ENCODE results near the gene ZC3H8.
"Not testable (repeated sequence)": the region's sequence is repeated elsewhere in the genome, so short reads cannot be mapped to it uniquely, and the experiment has no call there.

Gene ZC3H8

DNA sequence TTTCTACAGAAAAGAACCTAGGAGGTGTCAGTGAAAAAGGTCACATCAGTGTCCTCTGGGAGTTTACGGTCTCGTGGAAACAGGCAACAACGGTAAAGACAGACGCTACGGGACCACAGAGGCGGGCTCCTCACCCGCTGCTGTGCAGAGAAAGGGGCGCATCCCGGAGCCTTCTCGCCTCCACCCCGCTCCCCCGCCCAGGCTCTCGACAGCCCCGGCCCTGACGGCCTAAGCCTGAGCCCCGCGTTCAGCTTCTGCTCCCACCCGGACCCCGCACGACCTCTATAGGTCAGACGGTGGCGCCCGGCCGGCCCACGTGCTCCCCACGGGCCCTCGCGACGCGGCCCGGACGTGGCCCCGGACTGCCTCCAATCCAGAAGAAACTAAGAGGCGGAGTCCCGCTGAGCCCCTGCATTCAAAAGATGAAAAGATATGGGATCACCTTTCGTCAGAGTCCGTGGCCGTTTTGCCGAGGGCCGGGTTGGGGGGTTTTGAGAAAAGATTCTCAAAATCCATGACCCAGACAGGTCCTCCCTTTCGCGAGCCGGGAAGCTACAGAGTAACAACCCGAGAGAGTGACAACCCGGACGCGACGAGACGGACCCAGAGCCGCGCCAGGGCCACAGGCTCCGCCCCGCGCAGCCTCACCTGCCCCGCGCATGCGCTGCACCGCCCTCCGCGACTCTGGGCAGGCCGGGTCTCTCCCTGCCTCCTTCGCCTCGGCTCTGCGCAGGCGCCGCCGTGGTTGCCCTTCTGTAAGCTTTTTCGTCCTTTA lies at the start of gene ZC3H8:
Gene ZC3H8, minus strand, starts transcription at position 577 of the 775 bp plus-strand sequence. Its CDS starts 61 bp downstream, at position 516.
- Histone ChIP-seq H2AFZ (ENCODE audit: low read depth, low read length) (peak within 1 kb of the TSS; percentile 94), H3K36me3 (ENCODE audit: insufficient read depth, low read length) (no peaks in the 10 kb centered on the region), H3K27me3 (ENCODE audit: insufficient read depth, low read length) (no peaks in the 10 kb centered on the region), H3K4me1 (ENCODE audit: insufficient read depth, low read length) (peaks cover 3% of the 10 kb centered on the region), H3K4me3 (ENCODE audit: low read length) (peak within 1 kb of the TSS; percentile 65), H3K9me3 (ENCODE audit: low read length) (no peaks in the 10 kb centered on the region)

DNA sequence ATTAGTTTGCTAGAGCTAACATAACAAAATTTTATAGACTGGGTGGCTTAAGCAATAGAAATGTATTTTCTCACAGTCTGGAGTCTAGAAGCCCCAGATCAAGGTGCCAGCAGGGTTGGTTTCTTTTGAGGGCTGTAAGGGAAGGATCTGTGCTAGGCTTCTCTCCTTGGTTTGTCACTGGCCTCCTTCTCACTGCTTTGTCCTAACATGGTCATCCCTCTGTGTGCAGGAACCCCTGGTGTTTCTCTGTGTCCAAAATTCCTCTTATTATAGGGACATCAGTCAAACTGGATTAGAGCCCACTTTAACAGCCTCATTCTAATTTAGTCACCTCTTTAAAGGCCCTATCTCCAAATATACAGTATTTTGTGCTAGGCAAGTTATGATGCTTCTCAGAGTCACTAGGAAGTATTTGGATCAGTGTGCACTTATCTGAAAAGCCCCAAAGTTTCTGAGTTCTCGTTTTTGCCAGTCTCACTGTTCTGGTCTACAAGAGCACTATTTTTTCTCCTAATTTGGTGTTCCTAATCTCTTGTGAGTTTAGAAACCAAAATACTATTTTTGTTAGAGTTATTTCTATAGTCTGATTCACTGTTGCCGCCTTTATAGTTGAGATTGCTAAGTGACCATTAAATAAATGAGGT lies 49.6 kb upstream of the ZC3H8 start:
- Histone ChIP-seq H3K4me1 (ENCODE audit: insufficient read depth, low read length) (no peaks in the 10 kb centered on the region), H3K9me3 (ENCODE audit: low read length) (peaks cover 2% of the 10 kb centered on the region), H3K4me3 (ENCODE audit: low read length) (no peak overlapping the region), H3K27me3 (ENCODE audit: insufficient read depth, low read length) (no peaks in the 10 kb centered on the region), H2AFZ (ENCODE audit: low read depth, low read length) (no peak overlapping the region), H3K36me3 (ENCODE audit: insufficient read depth, low read length) (peaks cover 2% of the 10 kb centered on the region)

DNA sequence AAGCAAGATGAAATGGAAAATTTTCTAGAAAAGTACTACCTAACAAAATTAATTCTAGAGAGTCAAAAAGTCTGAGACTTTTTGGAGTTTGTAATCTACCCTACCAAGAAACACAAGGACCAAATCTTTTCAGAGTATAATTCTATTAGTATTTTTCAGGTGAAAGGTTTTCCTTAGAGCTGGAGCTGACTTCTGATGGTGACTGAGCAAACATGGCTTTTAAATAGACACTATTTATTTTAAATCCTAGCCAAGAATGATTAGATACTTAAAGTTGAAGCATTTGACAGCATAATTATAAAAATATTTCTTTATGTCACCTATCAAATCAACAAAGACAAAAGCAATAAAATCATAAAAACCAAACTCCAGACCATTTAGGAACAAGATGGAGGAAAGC lies 47.1 kb upstream of the ZC3H8 start:
- H3K36me3 ChIP-seq (ENCODE audit: insufficient read depth, low read length): peaks cover 2% of the 10 kb centered on the region
- H3K9me3 ChIP-seq (ENCODE audit: low read length): peaks cover 2% of the 10 kb centered on the region
- no peaks in the 10 kb centered on the region for H3K27me3 ChIP-seq (ENCODE audit: insufficient read depth, low read length)
- H3K4me1 ChIP-seq (ENCODE audit: insufficient read depth, low read length): no peaks in the 10 kb centered on the region
- H3K4me3 ChIP-seq (ENCODE audit: low read length): no peak overlapping the region
- no peak overlapping the region for H2AFZ ChIP-seq (ENCODE audit: low read depth, low read length)

DNA sequence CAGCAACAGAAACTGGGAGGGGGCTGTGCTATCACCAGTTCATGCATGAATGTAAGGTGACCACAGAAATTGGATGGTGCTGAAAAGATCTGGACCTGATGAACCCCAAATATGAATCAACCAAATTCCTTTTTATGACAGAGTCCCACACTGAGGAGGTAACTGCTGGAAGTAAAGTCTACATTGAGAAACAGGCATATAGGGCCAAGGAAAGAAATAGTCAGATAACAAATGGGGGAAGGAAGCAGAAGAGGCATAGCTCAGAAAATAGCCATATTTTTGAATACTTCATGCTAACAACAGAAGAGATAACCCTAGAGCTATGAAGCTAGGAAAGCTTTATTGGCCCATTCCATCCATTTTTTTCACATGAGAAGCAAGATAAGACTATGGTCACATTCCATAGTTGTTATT lies 46.3 kb upstream of the ZC3H8 start:
- peaks cover 2% of the 10 kb centered on the region for H3K9me3 ChIP-seq (ENCODE audit: low read length)
- no peaks in the 10 kb centered on the region for H3K4me1 ChIP-seq (ENCODE audit: insufficient read depth, low read length)
- no peak overlapping the region for H3K4me3 ChIP-seq (ENCODE audit: low read length)
- peaks cover 2% of the 10 kb centered on the region for H3K36me3 ChIP-seq (ENCODE audit: insufficient read depth, low read length)
- no peak overlapping the region for H2AFZ ChIP-seq (ENCODE audit: low read depth, low read length)
- no peaks in the 10 kb centered on the region for H3K27me3 ChIP-seq (ENCODE audit: insufficient read depth, low read length)

DNA sequence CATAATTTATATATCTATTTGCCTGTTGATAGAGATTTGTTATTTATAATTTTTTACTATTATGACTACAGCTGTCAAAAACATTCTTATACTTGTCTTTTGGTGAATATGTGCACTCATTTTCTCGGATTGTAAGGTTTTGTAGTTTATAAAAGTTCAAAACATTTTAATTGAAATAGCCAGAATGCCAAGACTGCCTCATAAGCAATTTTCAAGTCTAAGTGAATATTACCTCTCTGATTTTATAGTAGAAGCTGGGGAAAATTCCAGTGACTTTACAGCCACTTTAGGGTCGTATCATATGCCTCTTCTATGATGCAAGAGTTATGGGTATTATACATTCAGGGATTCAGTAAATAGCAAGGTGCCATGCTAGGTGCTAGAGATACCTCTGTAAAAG lies 41.6 kb upstream of the ZC3H8 start:
- Histone ChIP-seq H3K27me3 (ENCODE audit: insufficient read depth, low read length) (no peaks in the 10 kb centered on the region), H3K9me3 (ENCODE audit: low read length) (no peaks in the 10 kb centered on the region), H3K4me3 (ENCODE audit: low read length) (no peak overlapping the region), H3K4me1 (ENCODE audit: insufficient read depth, low read length) (no peaks in the 10 kb centered on the region), H2AFZ (ENCODE audit: low read depth, low read length) (no peak overlapping the region), H3K36me3 (ENCODE audit: insufficient read depth, low read length) (no peaks in the 10 kb centered on the region)

DNA sequence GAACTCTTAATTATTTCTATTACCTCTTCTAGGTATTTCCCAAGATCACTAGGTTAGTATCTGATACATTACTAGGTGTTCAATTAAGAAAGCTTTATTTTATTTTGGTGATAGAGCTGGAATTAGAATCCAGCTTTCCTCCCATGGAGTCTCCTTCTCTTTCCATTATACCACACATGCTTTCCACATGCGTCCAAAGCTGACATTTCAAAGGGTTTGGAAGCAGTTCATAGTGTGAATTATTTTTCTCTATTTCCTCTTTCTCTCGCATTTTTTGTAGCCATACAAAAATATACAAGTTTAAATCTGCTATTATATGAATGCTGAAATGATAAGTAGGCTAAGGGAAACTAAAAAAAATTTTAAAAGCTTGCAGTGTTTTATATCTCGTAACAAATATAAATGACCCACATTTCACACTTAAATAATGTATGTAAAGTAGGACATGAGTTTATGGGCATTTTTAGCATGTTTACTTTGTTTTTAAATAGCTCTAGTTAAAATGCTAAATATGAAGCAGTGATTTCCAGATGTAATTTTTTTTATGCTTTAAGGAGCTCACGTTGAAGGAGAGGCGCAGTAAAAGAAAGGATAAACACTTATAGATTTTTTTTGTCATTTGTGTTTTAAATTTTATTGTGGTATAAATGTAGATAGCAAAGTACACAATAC lies 40.7 kb upstream of the ZC3H8 start:
- Histone ChIP-seq H3K4me3 (ENCODE audit: low read length) (no peak overlapping the region), H3K9me3 (ENCODE audit: low read length) (no peaks in the 10 kb centered on the region), H3K36me3 (ENCODE audit: insufficient read depth, low read length) (no peaks in the 10 kb centered on the region), H3K4me1 (ENCODE audit: insufficient read depth, low read length) (no peaks in the 10 kb centered on the region), H2AFZ (ENCODE audit: low read depth, low read length) (no peak overlapping the region), H3K27me3 (ENCODE audit: insufficient read depth, low read length) (no peaks in the 10 kb centered on the region)

DNA sequence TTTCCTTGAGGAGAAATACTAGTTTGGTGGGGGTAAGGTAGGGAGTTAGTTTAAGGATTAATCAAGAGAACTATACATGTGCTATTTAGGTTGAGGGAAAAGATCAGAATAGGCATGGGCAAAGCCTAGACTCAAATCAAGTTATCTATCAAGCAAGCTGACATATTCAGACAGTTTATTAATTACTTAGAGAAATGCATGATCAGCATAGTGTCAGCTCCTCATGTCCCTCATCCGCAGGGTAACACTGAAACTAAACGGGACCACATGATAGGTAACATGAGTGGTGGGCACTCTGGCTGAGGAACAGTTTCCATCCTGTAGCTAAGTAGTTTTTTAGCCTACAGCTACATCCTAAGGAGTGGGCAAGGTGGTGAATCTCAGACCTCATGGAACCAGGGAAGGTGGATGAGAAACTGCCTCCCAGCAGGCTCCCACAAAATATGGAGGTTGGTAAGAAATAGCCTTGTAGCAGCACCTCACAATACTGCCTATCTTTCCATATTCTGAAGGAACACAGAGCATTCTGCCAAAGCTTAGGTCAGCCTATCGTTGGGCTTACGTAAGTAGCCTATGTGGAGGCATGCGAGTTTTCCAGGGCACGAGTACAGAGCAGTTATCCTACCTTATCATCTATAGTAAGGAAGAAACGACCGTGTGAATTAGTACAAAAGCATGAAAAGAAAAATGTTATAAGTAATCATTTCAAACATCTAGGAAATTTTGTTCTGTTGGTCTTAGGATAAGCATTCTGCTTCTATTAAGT lies 39.0 kb upstream of the ZC3H8 start:
- H2AFZ ChIP-seq (ENCODE audit: low read depth, low read length): no peak overlapping the region
- no peaks in the 10 kb centered on the region for H3K9me3 ChIP-seq (ENCODE audit: low read length)
- no peaks in the 10 kb centered on the region for H3K36me3 ChIP-seq (ENCODE audit: insufficient read depth, low read length)
- H3K4me1 ChIP-seq (ENCODE audit: insufficient read depth, low read length): no peaks in the 10 kb centered on the region
- H3K27me3 ChIP-seq (ENCODE audit: insufficient read depth, low read length): no peaks in the 10 kb centered on the region
- no peak overlapping the region for H3K4me3 ChIP-seq (ENCODE audit: low read length)

DNA sequence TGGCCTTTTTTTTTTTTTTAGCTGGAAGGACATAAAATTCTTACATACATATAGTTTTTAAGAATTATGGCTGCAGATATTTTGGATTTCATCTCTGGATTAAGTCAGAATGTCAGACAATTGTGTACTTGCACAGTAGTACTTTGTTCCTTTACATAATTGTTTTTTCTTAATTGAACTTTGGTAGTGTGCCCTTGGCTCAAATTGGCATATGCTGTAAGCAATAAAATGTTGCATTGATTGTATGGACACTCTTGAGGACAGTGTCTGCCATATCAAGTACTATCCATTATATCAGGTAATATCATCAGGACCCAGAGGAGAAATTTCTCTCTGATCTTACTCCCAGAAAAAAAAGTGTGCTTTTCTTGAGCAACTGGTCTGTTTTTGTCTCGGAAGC lies 35.8 kb upstream of the ZC3H8 start:
- H3K4me3 ChIP-seq (ENCODE audit: low read length): no peak overlapping the region
- no peak overlapping the region for H2AFZ ChIP-seq (ENCODE audit: low read depth, low read length)
- H3K4me1 ChIP-seq (ENCODE audit: insufficient read depth, low read length): no peaks in the 10 kb centered on the region
- no peaks in the 10 kb centered on the region for H3K9me3 ChIP-seq (ENCODE audit: low read length)
- H3K36me3 ChIP-seq (ENCODE audit: insufficient read depth, low read length): no peaks in the 10 kb centered on the region
- H3K27me3 ChIP-seq (ENCODE audit: insufficient read depth, low read length): no peaks in the 10 kb centered on the region

DNA sequence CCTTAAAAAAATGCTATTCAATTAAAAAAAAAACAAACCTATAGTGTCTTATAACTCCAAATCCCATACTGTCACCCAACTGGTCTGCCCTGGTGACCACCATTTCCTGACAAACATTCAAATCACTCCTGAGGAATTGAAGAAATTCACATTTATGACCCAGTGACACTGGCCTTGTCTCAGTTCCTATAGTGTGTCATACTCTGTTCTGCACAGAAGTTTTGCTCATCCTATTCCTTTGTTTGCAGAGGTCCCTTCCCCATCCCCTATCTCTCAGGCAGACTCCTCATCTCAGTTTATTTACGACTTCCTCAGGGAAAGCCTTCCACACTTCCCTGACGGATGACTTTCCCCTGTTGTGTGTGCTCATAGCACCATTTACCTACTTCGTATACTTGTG lies 35.2 kb upstream of the ZC3H8 start:
- H3K4me1 ChIP-seq (ENCODE audit: insufficient read depth, low read length): no peaks in the 10 kb centered on the region
- no peaks in the 10 kb centered on the region for H3K27me3 ChIP-seq (ENCODE audit: insufficient read depth, low read length)
- H3K9me3 ChIP-seq (ENCODE audit: low read length): no peaks in the 10 kb centered on the region
- H2AFZ ChIP-seq (ENCODE audit: low read depth, low read length): no peak overlapping the region
- H3K36me3 ChIP-seq (ENCODE audit: insufficient read depth, low read length): no peaks in the 10 kb centered on the region
- no peak overlapping the region for H3K4me3 ChIP-seq (ENCODE audit: low read length)

DNA sequence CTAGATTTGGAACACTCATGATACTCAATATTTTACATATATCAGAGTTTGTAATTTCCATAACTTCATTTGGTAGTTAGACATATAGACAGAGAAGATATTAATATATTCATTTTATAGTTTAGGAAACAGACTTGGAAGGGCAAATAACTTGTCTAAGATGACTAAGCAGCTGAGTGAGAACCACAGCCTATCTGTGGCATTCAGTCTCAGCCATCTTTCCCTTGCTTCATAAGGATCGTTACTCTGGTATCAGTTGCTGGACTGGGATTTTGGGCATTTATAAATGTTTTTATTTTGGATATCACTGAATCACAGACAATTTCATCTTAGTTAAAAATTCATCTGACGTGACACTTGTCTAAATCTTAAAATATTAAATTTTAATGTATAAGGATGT lies 28.7 kb upstream of the ZC3H8 start:
- not testable (repeated sequence) for H3K36me3 ChIP-seq (ENCODE audit: insufficient read depth, low read length); H3K9me3 ChIP-seq (ENCODE audit: low read length); H3K4me1 ChIP-seq (ENCODE audit: insufficient read depth, low read length); H3K27me3 ChIP-seq (ENCODE audit: insufficient read depth, low read length); H3K4me3 ChIP-seq (ENCODE audit: low read length); H2AFZ ChIP-seq (ENCODE audit: low read depth, low read length)

DNA sequence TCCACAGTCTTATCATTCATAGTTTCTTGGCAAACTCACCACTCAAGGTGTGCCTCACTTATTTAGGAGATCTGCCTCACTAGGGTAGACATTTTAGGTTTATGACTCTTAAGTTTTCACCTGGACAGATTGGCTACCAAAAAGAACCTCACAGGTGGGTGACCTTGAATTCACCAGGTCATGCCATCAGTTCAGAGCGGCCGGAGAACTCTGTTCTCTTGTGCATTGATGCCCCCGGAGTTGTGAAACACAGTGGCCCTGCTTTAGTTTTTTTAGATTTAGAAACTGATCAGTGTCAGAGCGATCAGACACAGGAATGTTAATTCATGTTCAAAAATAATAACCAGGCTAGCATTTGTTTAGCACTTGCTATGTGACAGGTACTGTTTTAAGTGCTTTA lies 27.2 kb upstream of the ZC3H8 start:
- H3K9me3 ChIP-seq (ENCODE audit: low read length); H3K27me3 ChIP-seq (ENCODE audit: insufficient read depth, low read length); H3K4me3 ChIP-seq (ENCODE audit: low read length); H2AFZ ChIP-seq (ENCODE audit: low read depth, low read length); H3K4me1 ChIP-seq (ENCODE audit: insufficient read depth, low read length); H3K36me3 ChIP-seq (ENCODE audit: insufficient read depth, low read length): not testable (repeated sequence)

DNA sequence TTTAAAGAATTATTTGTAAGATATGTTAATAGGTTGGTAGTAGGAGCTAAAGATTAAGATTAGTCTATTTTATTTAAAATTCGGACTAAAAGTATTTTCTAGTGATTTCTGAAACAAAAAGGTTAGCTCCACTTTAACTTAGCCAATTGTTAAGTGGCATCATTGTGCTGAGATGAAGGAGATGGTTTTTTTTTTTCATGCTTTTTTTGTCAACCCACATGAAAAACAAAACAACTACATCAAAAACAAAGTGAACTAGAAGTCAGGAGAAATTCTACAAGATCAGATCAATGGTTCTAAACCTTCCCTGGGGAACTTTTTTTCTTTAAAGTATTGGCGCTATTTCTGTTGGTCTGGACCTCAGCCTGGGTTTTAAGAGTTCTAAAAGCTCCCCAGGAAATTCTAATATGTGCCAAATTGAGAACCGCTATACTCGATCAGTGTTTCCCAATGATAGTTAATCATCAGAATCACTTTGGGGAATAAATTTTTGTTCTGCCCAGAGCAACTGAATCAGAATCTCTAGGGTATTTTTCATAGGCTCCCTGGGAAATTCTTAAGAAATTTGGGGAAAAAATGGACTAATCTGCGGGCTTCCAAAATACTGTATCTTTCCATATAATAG lies 22.9 kb upstream of the ZC3H8 start:
- Histone ChIP-seq H3K27me3 (ENCODE audit: insufficient read depth, low read length) (no peaks in the 10 kb centered on the region), H3K36me3 (ENCODE audit: insufficient read depth, low read length) (no peaks in the 10 kb centered on the region), H3K4me3 (ENCODE audit: low read length) (no peak overlapping the region), H3K4me1 (ENCODE audit: insufficient read depth, low read length) (peaks cover 3% of the 10 kb centered on the region), H2AFZ (ENCODE audit: low read depth, low read length) (no peak overlapping the region), H3K9me3 (ENCODE audit: low read length) (no peaks in the 10 kb centered on the region)
